GM06990 (cell line): ENCODE data around the gene FGF7.
"Not testable (repeated sequence)": the region's sequence is repeated elsewhere in the genome, so short reads cannot be mapped to it uniquely, and the experiment has no call there.

Experiments
- DNase-seq: peaks from one replicate; pipeline ENCODE4 v3.0.0-alpha.2; 2011; ENCODE audit not compliant: insufficient read length; ENCODE audit errors: extremely low read depth
- H3K27me3 ChIP-seq: replicated peaks from 2 replicates; pipeline ENCODE4 v1.6.0; 2011; ENCODE audit warnings: low read length; ENCODE audit not compliant: control insufficient read depth, insufficient read depth
- H3K36me3 ChIP-seq: 2 replicates; pipeline ENCODE4 v1.5.1; 2011; ENCODE audit warnings: low read length; ENCODE audit not compliant: control insufficient read depth, insufficient read depth
- H3K4me3 ChIP-seq: replicated peaks from 2 replicates; pipeline ENCODE4 v1.5.1; 2011; ENCODE audit warnings: low read depth, mild to moderate bottlenecking, control low read depth, low read length
- CTCF ChIP-seq: IDR thresholded peaks from 2 replicates; pipeline ENCODE4 v1.5.1; 2011; ENCODE audit warnings: low read length, control low read depth, mild to moderate bottlenecking, inconsistent platforms; ENCODE audit not compliant: insufficient read depth, poor library complexity, severe bottlenecking

FGF7 gene

DNA sequence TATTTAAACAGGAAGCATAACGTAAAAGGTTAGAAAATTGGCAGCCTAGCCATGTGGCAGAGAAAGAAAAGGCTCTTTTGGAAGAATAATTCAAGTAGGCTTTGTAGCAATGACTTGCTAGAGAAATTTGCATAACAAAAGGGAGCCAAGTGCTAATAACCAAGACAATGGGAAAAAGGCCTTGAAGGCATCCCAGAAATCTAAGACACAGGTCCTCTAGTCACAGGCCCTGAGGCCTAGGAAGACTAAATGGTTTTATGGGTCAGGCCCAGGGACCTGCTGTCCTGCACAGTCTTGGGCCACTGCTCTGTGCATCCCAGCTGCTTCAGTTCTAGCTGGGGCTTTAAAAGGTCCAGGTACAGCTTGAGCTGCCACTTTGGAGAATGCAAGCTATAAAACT, 78.5 kb downstream of the FGF7 start:
- no peak for TF ChIP-seq CTCF
- Histone ChIP-seq H3K4me3 (no peak overlapping the region), H3K36me3 (no peaks in the 10 kb centered on the region), H3K27me3 (no peaks in the 10 kb centered on the region)
- DNase-seq = no peak

DNA sequence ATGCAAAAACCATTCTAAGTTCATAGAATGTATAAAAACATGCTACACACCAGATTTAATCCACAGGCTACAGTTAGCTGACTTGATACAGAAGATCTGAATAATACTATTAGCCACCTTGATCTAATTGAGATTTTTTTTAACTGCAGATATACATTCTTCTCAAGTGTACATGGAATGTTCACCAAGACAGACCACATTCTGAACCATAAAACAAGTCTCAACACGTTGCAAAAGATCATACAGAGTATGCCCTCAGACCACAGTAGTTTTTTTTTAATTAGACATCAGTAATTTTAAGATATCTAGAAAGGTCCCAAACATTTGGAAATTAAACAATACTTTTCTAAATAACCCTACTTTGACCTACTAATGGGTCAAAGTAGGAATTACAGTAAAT, 83.3 kb downstream of the FGF7 start:
- no peak for DNase-seq
- Histone ChIP-seq H3K27me3 (no peaks in the 10 kb centered on the region), H3K4me3 (no peak overlapping the region), H3K36me3 (no peaks in the 10 kb centered on the region)
- TF ChIP-seq CTCF = no peak

GRCh38 chr15:49507261-49507660, 84.2 kb downstream of the FGF7 start:
- no peak for TF ChIP-seq CTCF
- no peaks in the 10 kb centered on the region for H3K27me3 ChIP-seq
- no peaks in the 10 kb centered on the region for H3K36me3 ChIP-seq
- no peak overlapping the region for H3K4me3 ChIP-seq
- no peak for DNase-seq

- not testable (repeated sequence) for H3K27me3 ChIP-seq
Measured at GRCh38 chr15:49512739-49513138, 89.7 kb downstream of the FGF7 start.

DNA sequence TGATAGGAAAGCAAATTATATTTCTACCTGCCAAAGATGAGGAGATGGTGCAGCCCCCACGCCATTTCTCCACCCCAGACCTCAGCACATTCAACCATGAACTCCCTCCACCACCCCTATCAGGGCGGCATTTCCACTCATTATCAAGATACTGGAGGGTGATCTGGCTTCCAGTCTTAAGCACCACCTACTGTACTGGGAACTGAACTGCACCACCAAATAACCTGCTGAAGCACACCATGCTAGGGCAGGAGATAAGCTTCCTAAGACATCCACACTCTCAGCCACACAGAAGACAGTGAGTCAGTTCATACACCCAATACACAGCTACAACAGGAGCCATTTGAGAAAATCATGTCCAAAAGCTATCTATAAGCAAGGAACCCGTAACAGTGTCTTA, 98.8 kb downstream of the FGF7 start:
- DNase-seq = no peak
- no peaks in the 10 kb centered on the region for H3K27me3 ChIP-seq
- TF ChIP-seq CTCF = peak; percentile 36

More at GRCh38 chr15:49512739-49513138, 89.7 kb downstream of the FGF7 start:
- H3K4me3 ChIP-seq, H3K36me3 ChIP-seq, DNase-seq: not testable (repeated sequence)

GRCh38 chr15:49528289-49528688, 105.2 kb downstream of the FGF7 start:
- no peak for TF ChIP-seq CTCF
- H3K36me3 ChIP-seq = no peaks in the 10 kb centered on the region
- no peaks in the 10 kb centered on the region for H3K27me3 ChIP-seq
- no peak for DNase-seq
- no peak overlapping the region for H3K4me3 ChIP-seq

More for the DNA sequence above, 98.8 kb downstream of the FGF7 start:
- Histone ChIP-seq H3K36me3 (no peaks in the 10 kb centered on the region), H3K4me3 (no peak overlapping the region)
